Cardiac ventricle fibroblast (primary cell): ENCODE results near the gene MCC. TPM values are rescaled to one million over a fixed set of nuclear protein-coding genes. Genes with fewer than 3 reads are reported as not detected.

Source experiments
- total RNA-seq: library from RNA; depleted of rRNA; stranded (reverse); fragments of >200 nt; gene quantifications from 2 replicates; pipeline ENCODE4 v1.2.3, GENCODE V29; 2015

MCC gene
- total RNA-seq, result 33.8 and 46.9 TPM in 2 replicates

GRCh38 chr5:113487781-113488644 is at the start of gene MCC:
TSS of gene MCC (minus strand) at chr5:113488453.

GRCh38 chr5:113513384-113514288 is 25.4 kb upstream of the MCC start, which contains the start of gene YTHDC2:
TSS of gene YTHDC2 (plus strand) at chr5:113513694. CDS start at chr5:113513896, 202 bp downstream.

GRCh38 chr5:113434889-113435288 is 53.4 kb downstream of the MCC start, which contains the start of gene TSSK1B:
TSS of gene TSSK1B (minus strand) at chr5:113434989. CDS start at chr5:113434839, 150 bp downstream.

GRCh38 chr5:112976432-112977309 is 511.6 kb downstream of the MCC start, which contains the start of gene DCP2:
TSS of gene DCP2 (plus strand) at chr5:112976798. CDS start at chr5:112976934, 136 bp downstream.

Other genes with a start within 250 kb of the MCC start
- 0.10 and 0.12 TPM in 2 replicates for gene TSSK1B, start 53.5 kb downstream of the MCC start, total RNA-seq
- gene YTHDC2, start 25.2 kb upstream of the MCC start, total RNA-seq, result 10.9 and 11.2 TPM in 2 replicates